HepG2 (cell line): Measurements from ENCODE around the gene INTS6.

ENCODE experiments used
- ATF7 ChIP-seq, 2 experiments: fragments of 450-650 bp in 1 of 2; sonication (generic) in 1 of 2; formaldehyde crosslinking in 1 of 2; IDR thresholded peaks; 2 replicates each; pipeline versions ENCODE4 v1.4.0 to v1.6.1; 2016 to 2020; ENCODE audit warnings: antibody characterized with exemption in 1 of 2, mild to moderate bottlenecking in 1 of 2, missing genetic modification reagents in 1 of 2
- HDAC1 ChIP-seq: sonication (generic); formaldehyde crosslinking; IDR thresholded peaks from 2 replicates; pipeline ENCODE4 v1.5.1; 2020; ENCODE audit warnings: mild to moderate bottlenecking, missing genetic modification reagents
- POLR2A ChIP-seq, 2 experiments: IDR thresholded peaks; 2 replicates each; pipeline ENCODE4 v1.6.1; 2011; ENCODE audit warnings: low read depth in 2 of 2, low read length in 2 of 2, mild to moderate bottlenecking in 1 of 2, moderate library complexity in 1 of 2; ENCODE audit not compliant: insufficient read depth in 1 of 2
- ZBTB7A ChIP-seq: sonication (generic); formaldehyde crosslinking; IDR thresholded peaks from 2 replicates; pipeline ENCODE4 v1.8.0; 2022; ENCODE audit warnings: mild to moderate bottlenecking, missing genetic modification reagents
- ZFYVE20 ChIP-seq: sonication (generic); formaldehyde crosslinking; IDR thresholded peaks from 2 replicates; pipeline ENCODE4 v1.8.0; 2023; ENCODE audit warnings: low read depth, mild to moderate bottlenecking, moderate library complexity, missing genetic modification reagents, borderline replicate concordance
- ZNF430 ChIP-seq: sonication (generic); formaldehyde crosslinking; IDR thresholded peaks from 2 replicates; pipeline ENCODE4 v1.9.0; 2021; ENCODE audit warnings: mild to moderate bottlenecking, missing genetic modification reagents
- TF ChIP-seq, protein P1 (sequence below): sonication (generic); formaldehyde crosslinking; IDR thresholded peaks from 2 replicates; pipeline ENCODE4 v1.8.0; 2022; ENCODE audit warnings: mild to moderate bottlenecking, missing genetic modification reagents, borderline replicate concordance
- TF ChIP-seq, protein P2 (sequence below): sonication (generic); formaldehyde crosslinking; conservative IDR thresholded peaks from 2 replicates; pipeline ENCODE4 v1.4.0; 2020; ENCODE audit warnings: missing genetic modification reagents
- TF ChIP-seq, protein P3 (sequence below): sonication (generic); formaldehyde crosslinking; IDR thresholded peaks from 2 replicates; pipeline ENCODE4 v1.5.0; 2020; ENCODE audit warnings: mild to moderate bottlenecking, missing genetic modification reagents, moderate library complexity
- TF ChIP-seq, protein P4 (sequence below): IDR thresholded peaks from 2 replicates; pipeline ENCODE4 v1.6.1; 2016; ENCODE audit warnings: mild to moderate bottlenecking
- TF ChIP-seq, protein P5 (sequence below): sonication (generic); formaldehyde crosslinking; IDR thresholded peaks from 2 replicates; pipeline ENCODE4 v1.8.0; 2022; ENCODE audit warnings: missing genetic modification reagents, mild to moderate bottlenecking, moderate library complexity, borderline replicate concordance
- TF ChIP-seq, protein P6 (sequence below), 2 experiments: sonication (generic) in 1 of 2; formaldehyde crosslinking in 1 of 2; IDR thresholded peaks; 2 replicates each; pipeline versions ENCODE4 v1.4.0 to v1.6.1; 2016 to 2020; ENCODE audit warnings: borderline replicate concordance in 1 of 2, low read depth in 1 of 2, mild to moderate bottlenecking in 1 of 2, missing genetic modification reagents in 1 of 2
- TF ChIP-seq, protein P7 (sequence below): sonication (generic); formaldehyde crosslinking; IDR thresholded peaks from 2 replicates; pipeline ENCODE4 v1.5.0; 2020; ENCODE audit warnings: missing genetic modification reagents

DNA sequence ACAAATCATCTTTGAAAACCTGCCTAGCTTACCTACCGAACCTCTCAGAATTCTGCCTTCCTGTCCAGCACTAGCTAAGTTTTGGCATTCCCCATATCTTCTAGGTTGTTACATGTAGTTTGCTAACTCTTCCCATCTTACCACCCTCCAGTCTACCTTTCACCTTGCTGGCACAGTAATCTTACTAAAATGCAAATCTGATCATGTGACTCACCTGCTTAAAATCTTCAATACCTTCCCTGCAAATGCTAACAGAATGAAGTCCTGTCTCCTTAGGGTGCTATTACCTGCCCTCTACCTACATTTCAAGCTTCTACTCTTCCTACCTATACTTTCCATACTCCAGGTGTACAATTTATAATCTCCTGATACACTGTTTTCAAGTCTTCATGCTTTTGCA, 30.4 kb downstream of the INTS6 start:
- no peak for TF ChIP-seq HDAC1 (CRISPR knock-in tag)
- no peak for TF ChIP-seq ATF7 (IDR thresholded peaks at IDR 0.05)
- no peak for TF ChIP-seq ATF7 (CRISPR knock-in tag; IDR thresholded peaks at IDR 0.05)
- no peak for TF ChIP-seq ZFYVE20
- TF ChIP-seq, protein P1, sequence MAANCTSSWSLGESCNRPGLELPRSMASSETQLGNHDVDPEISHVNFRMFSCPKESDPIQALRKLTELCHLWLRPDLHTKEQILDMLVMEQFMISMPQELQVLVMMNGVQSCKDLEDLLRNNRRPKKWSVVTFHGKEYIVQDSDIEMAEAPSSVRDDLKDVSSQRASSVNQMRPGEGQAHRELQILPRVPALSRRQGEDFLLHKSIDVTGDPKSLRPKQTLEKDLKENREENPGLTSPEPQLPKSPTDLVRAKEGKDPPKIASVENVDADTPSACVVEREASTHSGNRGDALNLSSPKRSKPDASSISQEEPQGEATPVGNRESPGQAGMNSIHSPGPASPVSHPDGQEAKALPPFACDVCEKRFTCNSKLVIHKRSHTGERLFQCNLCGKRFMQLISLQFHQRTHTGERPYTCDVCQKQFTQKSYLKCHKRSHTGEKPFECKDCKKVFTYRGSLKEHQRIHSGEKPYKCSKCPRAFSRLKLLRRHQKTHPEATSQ (CRISPR knock-in tag), result no peak
- TF ChIP-seq, protein P2, sequence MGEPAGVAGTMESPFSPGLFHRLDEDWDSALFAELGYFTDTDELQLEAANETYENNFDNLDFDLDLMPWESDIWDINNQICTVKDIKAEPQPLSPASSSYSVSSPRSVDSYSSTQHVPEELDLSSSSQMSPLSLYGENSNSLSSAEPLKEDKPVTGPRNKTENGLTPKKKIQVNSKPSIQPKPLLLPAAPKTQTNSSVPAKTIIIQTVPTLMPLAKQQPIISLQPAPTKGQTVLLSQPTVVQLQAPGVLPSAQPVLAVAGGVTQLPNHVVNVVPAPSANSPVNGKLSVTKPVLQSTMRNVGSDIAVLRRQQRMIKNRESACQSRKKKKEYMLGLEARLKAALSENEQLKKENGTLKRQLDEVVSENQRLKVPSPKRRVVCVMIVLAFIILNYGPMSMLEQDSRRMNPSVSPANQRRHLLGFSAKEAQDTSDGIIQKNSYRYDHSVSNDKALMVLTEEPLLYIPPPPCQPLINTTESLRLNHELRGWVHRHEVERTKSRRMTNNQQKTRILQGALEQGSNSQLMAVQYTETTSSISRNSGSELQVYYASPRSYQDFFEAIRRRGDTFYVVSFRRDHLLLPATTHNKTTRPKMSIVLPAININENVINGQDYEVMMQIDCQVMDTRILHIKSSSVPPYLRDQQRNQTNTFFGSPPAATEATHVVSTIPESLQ (CRISPR knock-in tag), result no peak
- TF ChIP-seq ZNF430, result no peak
- no peak for TF ChIP-seq POLR2A (IDR thresholded peaks at IDR 0.05; ENCODE audit: insufficient read depth in 1 of 2, low read depth in 2 of 2, low read length in 2 of 2)
- TF ChIP-seq, protein P3, sequence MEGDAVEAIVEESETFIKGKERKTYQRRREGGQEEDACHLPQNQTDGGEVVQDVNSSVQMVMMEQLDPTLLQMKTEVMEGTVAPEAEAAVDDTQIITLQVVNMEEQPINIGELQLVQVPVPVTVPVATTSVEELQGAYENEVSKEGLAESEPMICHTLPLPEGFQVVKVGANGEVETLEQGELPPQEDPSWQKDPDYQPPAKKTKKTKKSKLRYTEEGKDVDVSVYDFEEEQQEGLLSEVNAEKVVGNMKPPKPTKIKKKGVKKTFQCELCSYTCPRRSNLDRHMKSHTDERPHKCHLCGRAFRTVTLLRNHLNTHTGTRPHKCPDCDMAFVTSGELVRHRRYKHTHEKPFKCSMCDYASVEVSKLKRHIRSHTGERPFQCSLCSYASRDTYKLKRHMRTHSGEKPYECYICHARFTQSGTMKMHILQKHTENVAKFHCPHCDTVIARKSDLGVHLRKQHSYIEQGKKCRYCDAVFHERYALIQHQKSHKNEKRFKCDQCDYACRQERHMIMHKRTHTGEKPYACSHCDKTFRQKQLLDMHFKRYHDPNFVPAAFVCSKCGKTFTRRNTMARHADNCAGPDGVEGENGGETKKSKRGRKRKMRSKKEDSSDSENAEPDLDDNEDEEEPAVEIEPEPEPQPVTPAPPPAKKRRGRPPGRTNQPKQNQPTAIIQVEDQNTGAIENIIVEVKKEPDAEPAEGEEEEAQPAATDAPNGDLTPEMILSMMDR (CRISPR knock-in tag), result no peak
- TF ChIP-seq, protein P4, sequence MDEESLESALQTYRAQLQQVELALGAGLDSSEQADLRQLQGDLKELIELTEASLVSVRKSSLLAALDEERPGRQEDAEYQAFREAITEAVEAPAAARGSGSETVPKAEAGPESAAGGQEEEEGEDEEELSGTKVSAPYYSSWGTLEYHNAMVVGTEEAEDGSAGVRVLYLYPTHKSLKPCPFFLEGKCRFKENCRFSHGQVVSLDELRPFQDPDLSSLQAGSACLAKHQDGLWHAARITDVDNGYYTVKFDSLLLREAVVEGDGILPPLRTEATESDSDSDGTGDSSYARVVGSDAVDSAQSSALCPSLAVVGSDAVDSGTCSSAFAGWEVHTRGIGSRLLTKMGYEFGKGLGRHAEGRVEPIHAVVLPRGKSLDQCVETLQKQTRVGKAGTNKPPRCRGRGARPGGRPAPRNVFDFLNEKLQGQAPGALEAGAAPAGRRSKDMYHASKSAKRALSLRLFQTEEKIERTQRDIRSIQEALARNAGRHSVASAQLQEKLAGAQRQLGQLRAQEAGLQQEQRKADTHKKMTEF (CRISPR knock-in tag), result no peak
- TF ChIP-seq, protein P5, sequence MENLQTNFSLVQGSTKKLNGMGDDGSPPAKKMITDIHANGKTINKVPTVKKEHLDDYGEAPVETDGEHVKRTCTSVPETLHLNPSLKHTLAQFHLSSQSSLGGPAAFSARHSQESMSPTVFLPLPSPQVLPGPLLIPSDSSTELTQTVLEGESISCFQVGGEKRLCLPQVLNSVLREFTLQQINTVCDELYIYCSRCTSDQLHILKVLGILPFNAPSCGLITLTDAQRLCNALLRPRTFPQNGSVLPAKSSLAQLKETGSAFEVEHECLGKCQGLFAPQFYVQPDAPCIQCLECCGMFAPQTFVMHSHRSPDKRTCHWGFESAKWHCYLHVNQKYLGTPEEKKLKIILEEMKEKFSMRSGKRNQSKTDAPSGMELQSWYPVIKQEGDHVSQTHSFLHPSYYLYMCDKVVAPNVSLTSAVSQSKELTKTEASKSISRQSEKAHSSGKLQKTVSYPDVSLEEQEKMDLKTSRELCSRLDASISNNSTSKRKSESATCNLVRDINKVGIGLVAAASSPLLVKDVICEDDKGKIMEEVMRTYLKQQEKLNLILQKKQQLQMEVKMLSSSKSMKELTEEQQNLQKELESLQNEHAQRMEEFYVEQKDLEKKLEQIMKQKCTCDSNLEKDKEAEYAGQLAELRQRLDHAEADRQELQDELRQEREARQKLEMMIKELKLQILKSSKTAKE, result no peak
- no peak for TF ChIP-seq ZBTB7A (CRISPR knock-in tag)
- TF ChIP-seq, protein P6, sequence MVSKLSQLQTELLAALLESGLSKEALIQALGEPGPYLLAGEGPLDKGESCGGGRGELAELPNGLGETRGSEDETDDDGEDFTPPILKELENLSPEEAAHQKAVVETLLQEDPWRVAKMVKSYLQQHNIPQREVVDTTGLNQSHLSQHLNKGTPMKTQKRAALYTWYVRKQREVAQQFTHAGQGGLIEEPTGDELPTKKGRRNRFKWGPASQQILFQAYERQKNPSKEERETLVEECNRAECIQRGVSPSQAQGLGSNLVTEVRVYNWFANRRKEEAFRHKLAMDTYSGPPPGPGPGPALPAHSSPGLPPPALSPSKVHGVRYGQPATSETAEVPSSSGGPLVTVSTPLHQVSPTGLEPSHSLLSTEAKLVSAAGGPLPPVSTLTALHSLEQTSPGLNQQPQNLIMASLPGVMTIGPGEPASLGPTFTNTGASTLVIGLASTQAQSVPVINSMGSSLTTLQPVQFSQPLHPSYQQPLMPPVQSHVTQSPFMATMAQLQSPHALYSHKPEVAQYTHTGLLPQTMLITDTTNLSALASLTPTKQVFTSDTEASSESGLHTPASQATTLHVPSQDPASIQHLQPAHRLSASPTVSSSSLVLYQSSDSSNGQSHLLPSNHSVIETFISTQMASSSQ (IDR thresholded peaks at IDR 0.05; ENCODE audit: low read depth), result no peak
- TF ChIP-seq, protein P6 (CRISPR knock-in tag; IDR thresholded peaks at IDR 0.05; ENCODE audit: borderline replicate concordance), result no peak
- TF ChIP-seq, protein P7, sequence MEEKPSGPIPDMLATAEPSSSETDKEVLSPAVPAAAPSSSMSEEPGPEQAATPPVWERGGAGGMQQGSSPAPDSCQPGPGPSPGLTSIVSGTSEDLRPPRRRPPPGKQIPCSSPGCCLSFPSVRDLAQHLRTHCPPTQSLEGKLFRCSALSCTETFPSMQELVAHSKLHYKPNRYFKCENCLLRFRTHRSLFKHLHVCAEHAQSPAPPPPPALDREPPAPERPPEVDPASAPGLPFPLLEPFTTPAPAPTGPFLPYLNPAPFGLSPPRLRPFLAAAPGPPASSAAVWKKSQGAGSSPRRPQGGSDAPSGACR (CRISPR knock-in tag), result no peak
